GM12872 (cell line): ENCODE measurements around the gene C1QTNF2.

ENCODE experiments used
- TF ChIP-seq, protein P1 (sequence below): IDR thresholded peaks from 3 replicates; pipeline ENCODE4 v1.5.1; 2011; ENCODE audit warnings: low read depth, mild to moderate bottlenecking, low read length, moderate library complexity; ENCODE audit not compliant: insufficient read depth

The C1QTNF2 gene

GRCh38 chr5:160352308-160352707 is 18.1 kb downstream of the C1QTNF2 start:
- TF ChIP-seq, protein P1, sequence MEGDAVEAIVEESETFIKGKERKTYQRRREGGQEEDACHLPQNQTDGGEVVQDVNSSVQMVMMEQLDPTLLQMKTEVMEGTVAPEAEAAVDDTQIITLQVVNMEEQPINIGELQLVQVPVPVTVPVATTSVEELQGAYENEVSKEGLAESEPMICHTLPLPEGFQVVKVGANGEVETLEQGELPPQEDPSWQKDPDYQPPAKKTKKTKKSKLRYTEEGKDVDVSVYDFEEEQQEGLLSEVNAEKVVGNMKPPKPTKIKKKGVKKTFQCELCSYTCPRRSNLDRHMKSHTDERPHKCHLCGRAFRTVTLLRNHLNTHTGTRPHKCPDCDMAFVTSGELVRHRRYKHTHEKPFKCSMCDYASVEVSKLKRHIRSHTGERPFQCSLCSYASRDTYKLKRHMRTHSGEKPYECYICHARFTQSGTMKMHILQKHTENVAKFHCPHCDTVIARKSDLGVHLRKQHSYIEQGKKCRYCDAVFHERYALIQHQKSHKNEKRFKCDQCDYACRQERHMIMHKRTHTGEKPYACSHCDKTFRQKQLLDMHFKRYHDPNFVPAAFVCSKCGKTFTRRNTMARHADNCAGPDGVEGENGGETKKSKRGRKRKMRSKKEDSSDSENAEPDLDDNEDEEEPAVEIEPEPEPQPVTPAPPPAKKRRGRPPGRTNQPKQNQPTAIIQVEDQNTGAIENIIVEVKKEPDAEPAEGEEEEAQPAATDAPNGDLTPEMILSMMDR = no peak

DNA sequence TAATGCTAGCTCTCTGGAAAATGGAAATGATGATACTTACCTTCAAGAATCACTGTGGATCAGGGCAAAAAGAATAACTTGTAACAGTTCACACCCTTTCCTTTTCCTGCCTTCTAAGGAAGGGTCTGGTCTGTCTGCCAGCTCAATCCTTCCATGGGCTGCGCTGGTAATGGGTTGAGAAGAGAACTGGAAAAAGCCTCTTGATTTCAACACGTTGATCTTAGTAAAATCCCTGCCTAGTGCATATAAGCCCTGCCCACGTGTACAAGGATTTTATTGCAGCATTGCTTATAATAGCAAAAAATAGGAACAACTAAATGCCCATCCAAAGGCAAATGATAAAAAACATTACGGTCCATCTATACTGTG is 20.5 kb downstream of the C1QTNF2 start:
- TF ChIP-seq, protein P1 = no peak

GRCh38 chr5:160349249-160349934 is 21.0 kb downstream of the C1QTNF2 start:
- TF ChIP-seq, protein P1 = no peak

DNA sequence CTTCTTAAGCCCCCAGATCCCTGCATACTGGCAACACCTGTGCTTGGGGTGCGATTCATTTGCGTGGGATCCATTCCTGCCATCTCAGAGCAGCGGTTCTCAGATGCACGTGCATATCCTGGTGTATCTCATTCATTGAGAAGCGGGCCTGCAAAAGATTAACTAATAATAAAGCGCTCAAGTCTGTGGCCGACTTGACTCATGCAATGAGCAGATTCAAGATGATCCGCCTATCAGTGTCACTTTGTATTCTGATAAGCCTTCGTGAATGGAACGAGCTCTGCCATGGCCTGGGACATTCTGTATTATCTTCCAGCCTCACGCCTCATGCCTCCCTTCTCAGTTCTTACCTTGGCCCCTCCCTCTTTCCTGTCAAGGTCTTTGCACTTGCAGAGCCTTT is 22.3 kb downstream of the C1QTNF2 start:
- TF ChIP-seq, protein P1 = no peak

- TF ChIP-seq, protein P1 = no peak
These were observed 23.0 kb downstream of the C1QTNF2 start for GRCh38 chr5:160347448-160347847.

GRCh38 chr5:160342413-160342941 is 27.9 kb downstream of the C1QTNF2 start:
- TF ChIP-seq, protein P1 = no peak

- TF ChIP-seq, protein P1 = no peak
These were observed 29.0 kb downstream of the C1QTNF2 start for GRCh38 chr5:160341309-160341870.
